Measurements from ENCODE around the gene AMBN.
A peak's percentile ranks its signal among the peaks of the same experiment; 100 is the strongest.

The AMBN gene

GRCh38 chr4:70583952-70584834 lies 7.9 kb upstream of the AMBN start:
- Histone ChIP-seq H3K36me3 (ENCODE audit: control insufficient read depth, insufficient read depth, low read length) (no peaks in the 10 kb centered on the region), H3K4me3 (replicated peaks; ENCODE audit: low read depth, low read length) (no peak overlapping the region), H3K27me3 (replicated peaks; ENCODE audit: control insufficient read depth, insufficient read depth, low read length) (no peaks in the 10 kb centered on the region)
- TF ChIP-seq, protein P1, sequence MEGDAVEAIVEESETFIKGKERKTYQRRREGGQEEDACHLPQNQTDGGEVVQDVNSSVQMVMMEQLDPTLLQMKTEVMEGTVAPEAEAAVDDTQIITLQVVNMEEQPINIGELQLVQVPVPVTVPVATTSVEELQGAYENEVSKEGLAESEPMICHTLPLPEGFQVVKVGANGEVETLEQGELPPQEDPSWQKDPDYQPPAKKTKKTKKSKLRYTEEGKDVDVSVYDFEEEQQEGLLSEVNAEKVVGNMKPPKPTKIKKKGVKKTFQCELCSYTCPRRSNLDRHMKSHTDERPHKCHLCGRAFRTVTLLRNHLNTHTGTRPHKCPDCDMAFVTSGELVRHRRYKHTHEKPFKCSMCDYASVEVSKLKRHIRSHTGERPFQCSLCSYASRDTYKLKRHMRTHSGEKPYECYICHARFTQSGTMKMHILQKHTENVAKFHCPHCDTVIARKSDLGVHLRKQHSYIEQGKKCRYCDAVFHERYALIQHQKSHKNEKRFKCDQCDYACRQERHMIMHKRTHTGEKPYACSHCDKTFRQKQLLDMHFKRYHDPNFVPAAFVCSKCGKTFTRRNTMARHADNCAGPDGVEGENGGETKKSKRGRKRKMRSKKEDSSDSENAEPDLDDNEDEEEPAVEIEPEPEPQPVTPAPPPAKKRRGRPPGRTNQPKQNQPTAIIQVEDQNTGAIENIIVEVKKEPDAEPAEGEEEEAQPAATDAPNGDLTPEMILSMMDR (IDR thresholded peaks at IDR 0.05; ENCODE audit: insufficient read depth, low read length, poor library complexity, severe bottlenecking), result no peak
- no peak for DNase-seq (ENCODE audit: extremely low read depth, insufficient read length)

GRCh38 chr4:70586841-70587240 lies 5.2 kb upstream of the AMBN start:
- H3K27me3 ChIP-seq (replicated peaks; ENCODE audit: control insufficient read depth, insufficient read depth, low read length), result no peaks in the 10 kb centered on the region
- no peaks in the 10 kb centered on the region for H3K36me3 ChIP-seq (ENCODE audit: control insufficient read depth, insufficient read depth, low read length)
- TF ChIP-seq, protein P1 (IDR thresholded peaks at IDR 0.05; ENCODE audit: insufficient read depth, low read length, poor library complexity, severe bottlenecking), result no peak
- no peak for DNase-seq (ENCODE audit: extremely low read depth, insufficient read length)
- H3K4me3 ChIP-seq (replicated peaks; ENCODE audit: low read depth, low read length), result no peak overlapping the region

DNA sequence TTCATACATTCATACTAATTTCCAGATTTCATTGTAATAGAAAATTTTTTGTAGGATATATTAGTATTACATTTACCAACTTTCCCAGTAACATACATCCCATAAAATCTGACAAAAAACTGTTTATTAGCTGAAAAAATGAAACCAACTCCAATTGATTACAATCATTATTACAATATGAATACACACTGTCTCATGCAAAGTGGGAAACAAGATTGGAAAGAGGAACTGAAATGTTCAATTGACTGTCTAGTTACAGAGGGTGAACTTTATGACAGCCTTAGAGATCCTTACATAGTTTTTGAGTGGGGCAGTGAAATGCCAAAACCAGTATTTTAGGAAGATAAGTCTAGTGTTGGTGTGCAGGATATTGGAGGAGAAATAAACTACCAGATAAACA lies 2.3 kb upstream of the AMBN start:
- H3K27me3 ChIP-seq (replicated peaks; ENCODE audit: control insufficient read depth, insufficient read depth, low read length), result no peaks in the 10 kb centered on the region
- peak; percentile 20 for DNase-seq (ENCODE audit: extremely low read depth, insufficient read length)
- H3K4me3 ChIP-seq (replicated peaks; ENCODE audit: low read depth, low read length), result no peak overlapping the region
- TF ChIP-seq, protein P1 (IDR thresholded peaks at IDR 0.05; ENCODE audit: insufficient read depth, low read length, poor library complexity, severe bottlenecking), result no peak
- H3K36me3 ChIP-seq (ENCODE audit: control insufficient read depth, insufficient read depth, low read length), result no peaks in the 10 kb centered on the region

- Histone ChIP-seq H3K27me3 (replicated peaks; ENCODE audit: control insufficient read depth, insufficient read depth, low read length) (no peaks in the 10 kb centered on the region), H3K4me3 (replicated peaks; ENCODE audit: low read depth, low read length) (no peak overlapping the region), H3K36me3 (ENCODE audit: control insufficient read depth, insufficient read depth, low read length) (no peaks in the 10 kb centered on the region)
- TF ChIP-seq, protein P1 (IDR thresholded peaks at IDR 0.05; ENCODE audit: insufficient read depth, low read length, poor library complexity, severe bottlenecking), result no peak
- DNase-seq (ENCODE audit: extremely low read depth, insufficient read length), result no peak
Observed at GRCh38 chr4:70594196-70594595, 2.1 kb downstream of the AMBN start.

DNA sequence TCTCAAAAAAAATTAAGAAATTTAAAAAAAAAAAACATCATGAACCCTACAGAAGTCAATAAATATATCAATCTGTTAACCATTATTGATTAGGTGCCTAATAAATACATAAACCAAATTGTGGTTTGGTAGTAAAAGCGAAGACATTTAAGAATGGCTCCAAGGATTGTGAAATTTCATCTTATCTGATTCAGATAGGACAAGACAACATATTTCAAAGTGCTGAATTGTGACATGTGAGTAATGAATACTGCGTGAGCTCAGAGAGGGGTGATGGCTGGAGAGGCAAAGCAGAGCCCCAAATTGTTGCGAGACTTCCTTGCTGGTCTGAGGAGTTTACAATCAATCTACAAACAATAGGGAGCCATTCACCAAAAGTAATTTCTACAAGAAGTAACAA lies 8.2 kb downstream of the AMBN start:
- no peak for DNase-seq (ENCODE audit: extremely low read depth, insufficient read length)
- no peak overlapping the region for H3K4me3 ChIP-seq (replicated peaks; ENCODE audit: low read depth, low read length)
- TF ChIP-seq, protein P1 (IDR thresholded peaks at IDR 0.05; ENCODE audit: insufficient read depth, low read length, poor library complexity, severe bottlenecking), result no peak
- H3K27me3 ChIP-seq (replicated peaks; ENCODE audit: control insufficient read depth, insufficient read depth, low read length), result no peaks in the 10 kb centered on the region
- no peaks in the 10 kb centered on the region for H3K36me3 ChIP-seq (ENCODE audit: control insufficient read depth, insufficient read depth, low read length)
